Stimulated activated CD8-positive, alpha-beta memory T cell treated with anti-CD3 and anti-CD28 coated beads, Interleukin-15, amount 100 ng/mL, for 4 hours (primary cell): ENCODE data around the gene SIGLEC5.
"Not testable (repeated sequence)": the region's sequence is repeated elsewhere in the genome, so short reads cannot be mapped to it uniquely, and the experiment has no call there.

ENCODE experiments used
- DNase-seq, 2 donors: peaks; one replicate each; pipeline ENCODE4 v3.0.0-alpha.2; 2020; ENCODE audit warnings: low read depth in 2 of 2

SIGLEC5 gene, protein sequence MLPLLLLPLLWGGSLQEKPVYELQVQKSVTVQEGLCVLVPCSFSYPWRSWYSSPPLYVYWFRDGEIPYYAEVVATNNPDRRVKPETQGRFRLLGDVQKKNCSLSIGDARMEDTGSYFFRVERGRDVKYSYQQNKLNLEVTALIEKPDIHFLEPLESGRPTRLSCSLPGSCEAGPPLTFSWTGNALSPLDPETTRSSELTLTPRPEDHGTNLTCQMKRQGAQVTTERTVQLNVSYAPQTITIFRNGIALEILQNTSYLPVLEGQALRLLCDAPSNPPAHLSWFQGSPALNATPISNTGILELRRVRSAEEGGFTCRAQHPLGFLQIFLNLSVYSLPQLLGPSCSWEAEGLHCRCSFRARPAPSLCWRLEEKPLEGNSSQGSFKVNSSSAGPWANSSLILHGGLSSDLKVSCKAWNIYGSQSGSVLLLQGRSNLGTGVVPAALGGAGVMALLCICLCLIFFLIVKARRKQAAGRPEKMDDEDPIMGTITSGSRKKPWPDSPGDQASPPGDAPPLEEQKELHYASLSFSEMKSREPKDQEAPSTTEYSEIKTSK

DNA sequence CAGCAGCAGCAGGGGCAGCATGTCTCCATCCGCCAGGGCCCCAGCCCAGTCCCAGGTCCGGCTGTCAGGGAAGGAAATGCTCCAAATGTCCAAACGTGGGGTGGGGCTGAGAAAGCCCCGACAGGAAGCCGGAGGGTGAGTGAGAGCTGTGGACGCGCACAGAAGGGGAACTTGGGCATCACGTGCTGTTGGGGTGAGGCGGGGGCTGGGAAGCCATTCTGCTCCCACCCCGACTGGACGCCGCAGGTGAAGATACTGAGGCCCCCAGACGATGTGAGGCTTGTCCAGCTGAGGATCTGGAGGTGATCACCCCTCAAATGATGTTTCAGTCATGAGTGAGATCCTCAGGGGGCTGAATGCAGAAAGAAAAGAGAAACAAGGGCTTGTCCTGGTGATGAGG lies at the start of gene SIGLEC5:
Gene SIGLEC5, minus strand, starts transcription at position 87 of the 400 bp plus-strand sequence. Its CDS starts 66 bp downstream, at position 21.
- not testable (repeated sequence) for DNase-seq

DNA sequence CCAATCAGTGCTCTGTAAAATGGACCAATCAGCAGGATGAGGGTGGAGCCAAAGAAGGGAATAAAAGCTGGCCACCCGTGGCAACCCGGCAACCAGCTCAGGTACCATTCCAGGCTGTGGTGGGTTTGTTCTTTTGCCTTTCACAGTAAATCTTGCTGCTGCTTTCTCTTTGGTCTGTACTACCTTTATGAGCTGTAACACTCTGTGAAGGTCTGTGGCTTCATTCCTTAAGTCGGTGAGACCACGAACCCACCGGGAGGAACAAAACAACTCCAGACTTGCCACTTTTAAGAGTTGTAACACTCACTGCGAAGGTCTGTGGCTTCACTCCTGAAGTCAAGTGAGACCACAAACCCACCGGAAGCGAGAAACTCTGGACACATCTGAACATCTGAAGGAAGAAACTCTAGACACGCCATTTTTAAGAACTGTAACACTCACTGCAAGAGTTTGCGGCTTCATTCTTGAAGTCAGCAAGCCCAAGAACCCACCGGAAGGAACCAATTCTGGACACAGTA lies 46.4 kb upstream of the SIGLEC5 start:
- DNase-seq = no peak

DNA sequence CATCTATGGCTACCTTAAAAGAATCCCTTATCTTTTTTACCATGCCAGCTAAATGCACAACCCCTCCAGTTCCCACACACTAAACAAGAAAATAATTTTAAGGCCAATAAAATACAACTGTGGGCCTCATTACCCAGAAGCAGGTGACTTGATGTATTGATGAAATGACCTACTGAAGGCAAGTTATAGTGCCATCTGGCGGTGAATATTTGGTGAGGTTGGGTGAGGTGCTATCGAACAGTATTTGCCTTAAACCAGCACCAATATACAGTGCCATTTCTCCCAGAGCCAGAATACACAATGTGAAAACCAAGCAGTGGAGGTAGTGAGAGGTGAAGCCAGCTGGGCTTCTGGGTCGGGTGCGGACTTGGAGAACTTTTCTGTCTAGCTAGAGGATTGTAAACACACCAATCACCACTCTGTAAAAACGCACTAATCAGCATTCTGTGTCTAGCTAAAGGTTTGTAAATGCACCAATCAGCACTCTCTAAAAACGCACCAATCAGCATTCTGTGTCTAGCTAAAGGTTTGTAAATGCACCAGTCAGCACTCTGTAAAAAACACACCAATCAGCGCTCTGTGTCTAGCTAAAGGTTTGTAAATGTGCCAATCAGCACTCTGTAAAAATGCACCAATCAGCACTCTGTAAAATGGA lies 45.8 kb upstream of the SIGLEC5 start:
- not testable (repeated sequence) for DNase-seq

DNA sequence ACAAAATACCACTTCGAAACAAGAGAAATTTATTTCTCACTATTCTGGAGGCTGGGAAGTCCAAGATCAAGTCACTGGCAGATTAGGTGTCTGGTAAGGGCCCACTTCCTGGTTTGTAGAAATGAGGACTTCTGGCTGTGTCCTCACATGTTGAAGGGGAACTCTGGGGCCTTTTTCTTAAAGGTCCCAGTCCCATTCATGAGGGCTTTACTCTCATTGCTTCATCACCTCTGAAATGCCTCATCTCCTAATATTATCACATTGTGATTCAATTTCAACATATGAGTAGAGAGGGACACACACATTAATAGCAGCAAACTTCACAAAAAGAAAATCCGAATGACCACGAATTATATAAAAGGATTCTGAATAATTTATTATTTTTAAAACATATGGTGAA lies 38.0 kb upstream of the SIGLEC5 start:
- no peak for DNase-seq

DNA sequence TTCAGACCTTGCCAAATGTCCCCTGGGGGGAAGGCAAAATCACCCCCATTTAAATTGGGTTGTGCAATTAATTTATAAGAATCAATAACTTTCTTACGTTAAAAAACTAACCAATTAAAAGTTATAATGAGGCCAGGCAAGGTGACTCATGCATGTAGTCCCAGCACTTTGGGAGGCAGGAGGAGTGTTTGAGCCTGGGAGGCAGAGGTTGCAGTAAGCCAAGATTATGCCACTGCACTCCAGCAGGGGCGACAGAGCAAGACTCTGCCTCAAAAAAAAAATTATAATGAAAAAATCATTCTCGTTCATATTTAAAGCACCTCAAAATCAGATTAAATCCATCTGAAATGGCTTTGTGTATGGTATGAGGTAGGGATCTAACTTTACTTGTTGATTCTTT lies 34.8 kb upstream of the SIGLEC5 start:
- DNase-seq = no peak

DNA sequence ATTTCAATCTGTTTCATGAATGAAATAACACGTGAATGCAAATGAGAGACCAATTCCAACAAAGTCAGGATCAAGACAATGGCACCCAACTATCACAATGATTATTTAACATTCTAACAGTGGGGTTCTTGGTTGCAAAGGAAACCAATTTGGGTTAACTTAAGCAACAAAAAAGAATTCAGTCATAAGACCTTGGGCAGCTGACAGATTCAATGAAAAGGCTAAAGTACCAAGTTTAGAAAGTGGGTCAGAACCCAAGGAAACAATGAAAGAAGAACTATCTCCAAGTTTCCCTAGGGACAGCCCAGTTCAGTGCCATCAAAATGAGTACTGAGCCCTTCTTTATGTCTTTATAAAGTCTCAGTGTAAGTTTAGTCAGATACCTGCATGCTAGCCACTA lies 33.9 kb upstream of the SIGLEC5 start:
- DNase-seq = no peak

DNA sequence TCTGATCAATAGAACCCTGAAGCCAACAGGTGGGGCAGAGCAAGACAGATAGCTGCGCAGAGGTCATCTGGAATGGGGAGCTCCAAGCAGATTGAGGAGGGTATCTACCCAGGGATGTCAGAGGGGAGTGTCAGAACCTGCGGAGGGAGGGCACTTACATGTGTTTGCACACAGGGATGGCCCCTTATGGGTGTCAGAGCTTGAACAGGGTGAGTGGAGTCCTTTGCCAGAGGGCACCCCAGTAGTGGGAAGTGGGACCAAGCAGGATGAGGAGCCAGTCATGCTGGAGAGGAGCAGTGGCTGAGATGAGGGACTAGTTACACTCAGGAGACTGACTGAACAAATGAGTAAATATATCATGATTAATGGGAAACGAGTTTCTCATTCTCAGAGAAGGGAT lies 33.4 kb upstream of the SIGLEC5 start:
- DNase-seq = no peak

DNA sequence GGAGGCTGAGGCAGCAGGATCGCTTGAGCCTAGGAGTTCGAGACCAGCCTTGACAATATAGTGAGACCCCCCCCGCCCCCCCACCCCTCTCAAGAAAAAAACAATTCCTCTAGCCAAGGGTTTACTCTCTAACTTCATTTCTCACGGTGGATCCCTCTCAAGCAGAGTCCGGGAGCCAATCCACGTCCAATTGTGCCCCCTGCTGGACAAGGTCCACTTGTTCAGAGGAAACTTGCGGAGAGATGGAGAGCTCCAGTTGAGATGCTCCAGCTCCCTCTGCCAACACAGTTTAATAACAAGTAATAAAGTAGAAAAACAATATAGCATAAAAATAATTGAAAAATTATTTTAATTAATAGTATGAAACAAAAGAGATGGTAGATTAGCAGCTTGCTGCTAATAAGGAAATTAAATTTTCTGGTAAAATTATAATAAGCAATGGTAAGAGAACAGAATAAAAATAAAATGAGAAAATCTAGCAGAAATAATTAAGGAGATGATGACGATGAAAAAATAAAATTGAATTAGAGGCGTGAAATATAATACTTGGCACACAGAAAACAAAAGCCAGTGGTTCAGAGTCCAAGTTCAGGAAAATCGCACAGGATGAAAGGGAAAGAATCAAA lies 30.9 kb upstream of the SIGLEC5 start:
- DNase-seq = no peak

DNA sequence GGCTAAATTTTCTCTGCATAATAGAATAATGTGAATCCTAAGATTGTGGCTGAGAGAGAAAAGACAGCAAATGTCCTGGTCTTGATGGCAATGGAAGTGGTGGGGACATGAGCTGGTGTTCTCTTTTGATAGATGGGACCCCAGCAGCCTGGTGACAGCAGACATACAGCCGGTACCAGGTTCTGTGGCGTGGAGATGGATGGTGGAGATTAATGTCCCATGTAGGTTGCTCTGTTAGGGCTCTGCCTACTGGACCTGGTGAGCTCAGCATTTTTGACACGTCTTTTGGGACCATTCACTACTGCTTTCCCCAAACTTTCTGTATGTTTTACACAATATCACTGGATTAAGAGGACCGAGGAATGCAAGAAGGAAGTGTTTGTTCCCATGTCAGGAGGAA lies 24.6 kb upstream of the SIGLEC5 start:
- no peak for DNase-seq

DNA sequence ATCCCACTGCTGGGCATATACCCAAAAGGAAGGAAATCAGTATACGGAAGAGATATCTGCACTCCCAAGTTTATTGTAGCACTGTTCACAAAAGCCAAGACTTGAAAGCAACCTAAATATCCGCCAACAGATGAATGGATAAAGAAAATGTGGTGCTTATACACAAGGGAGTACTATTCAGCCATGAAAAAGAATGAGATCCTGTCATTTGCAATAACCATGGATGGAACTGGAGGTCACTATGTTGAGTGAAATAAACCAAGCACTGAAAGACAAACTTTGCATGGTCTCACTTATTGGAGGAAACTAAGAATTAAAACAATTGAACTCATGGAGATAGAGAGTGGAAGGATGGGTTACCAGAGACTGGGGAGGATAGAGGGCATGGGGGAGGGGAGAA lies 23.0 kb upstream of the SIGLEC5 start:
- no peak for DNase-seq

DNA sequence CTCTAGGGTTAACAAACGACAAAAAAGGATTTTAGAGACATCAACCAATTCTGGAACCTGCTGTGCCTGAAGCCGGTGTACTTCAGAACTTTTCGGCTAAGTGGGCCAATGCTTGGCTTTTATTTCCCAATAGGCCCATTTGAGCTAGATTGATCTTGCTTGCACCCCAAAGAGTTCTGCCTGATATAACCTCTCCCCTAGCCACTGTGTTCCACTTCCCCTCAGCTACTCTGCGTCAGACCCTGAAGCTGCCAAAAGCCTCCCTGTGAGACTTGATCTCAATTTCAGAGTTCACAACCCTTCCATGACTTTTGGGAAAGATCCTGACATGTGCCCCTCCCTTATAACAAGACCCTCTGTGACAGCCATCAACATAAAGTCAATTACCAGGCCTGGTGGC lies 22.1 kb upstream of the SIGLEC5 start:
- DNase-seq = no peak

DNA sequence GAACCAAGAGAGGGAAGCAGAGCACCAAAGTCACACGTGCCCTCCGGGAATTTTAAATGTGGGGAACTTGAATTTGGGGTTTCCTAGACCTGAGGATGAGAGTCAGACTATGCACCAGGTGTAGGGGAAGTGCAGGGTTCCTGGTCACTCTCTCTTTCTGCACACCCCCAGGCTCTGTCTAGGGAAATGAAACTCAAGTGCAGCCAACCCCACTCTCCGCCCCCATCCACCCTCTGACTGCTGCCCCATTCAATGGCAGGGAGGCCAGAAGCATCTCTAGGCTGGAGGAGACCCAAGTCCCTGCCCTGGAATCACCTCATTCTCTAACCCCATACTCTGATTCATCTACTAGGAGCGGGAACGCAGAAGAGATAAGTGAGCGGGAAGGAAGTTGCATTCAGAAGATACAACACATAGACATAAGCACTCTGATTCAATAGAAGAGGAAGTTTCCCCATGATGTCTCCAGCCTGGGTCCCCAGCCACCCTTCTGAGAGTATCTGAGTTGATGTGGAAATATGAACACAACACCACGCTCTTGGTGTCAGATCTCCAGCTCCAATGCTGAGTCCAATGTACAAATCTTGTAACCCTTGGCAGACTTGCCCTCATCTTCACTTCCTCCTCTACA lies 21.1 kb upstream of the SIGLEC5 start:
- DNase-seq = no peak

DNA sequence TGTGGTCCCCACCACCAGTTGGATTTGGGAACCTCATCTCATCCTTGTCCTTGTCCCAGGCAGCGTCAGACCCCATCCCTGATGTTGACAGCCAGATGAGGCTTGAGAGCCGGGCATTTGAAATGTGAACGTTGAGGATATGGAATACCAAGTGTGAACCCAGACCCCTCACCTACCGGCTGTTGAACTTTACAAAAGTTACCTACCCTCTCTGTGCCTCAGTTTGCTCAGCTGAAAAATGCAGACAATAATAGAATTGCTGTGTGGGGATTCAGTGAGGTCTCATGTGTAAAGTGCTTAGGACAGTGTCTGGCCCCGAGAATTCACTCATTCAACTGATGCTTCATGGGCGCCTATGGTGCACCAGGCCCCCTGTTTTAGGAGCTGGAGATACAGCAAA lies 17.1 kb upstream of the SIGLEC5 start:
- DNase-seq = no peak

DNA sequence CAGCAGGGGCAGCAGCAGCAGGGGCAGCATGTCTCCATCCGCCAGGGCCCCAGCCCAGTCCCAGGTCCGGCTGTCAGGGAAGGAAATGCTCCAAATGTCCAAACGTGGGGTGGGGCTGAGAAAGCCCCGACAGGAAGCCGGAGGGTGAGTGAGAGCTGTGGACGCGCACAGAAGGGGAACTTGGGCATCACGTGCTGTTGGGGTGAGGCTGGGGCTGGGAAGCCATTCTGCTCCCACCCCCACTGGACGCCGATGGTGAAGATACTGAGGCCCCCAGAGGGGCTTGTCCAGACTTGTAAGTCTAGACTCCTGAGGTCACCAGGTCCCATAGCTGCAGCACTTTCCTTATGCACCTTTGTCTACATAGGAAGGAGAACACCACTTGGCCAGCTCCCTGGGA lies 16.5 kb upstream of the SIGLEC5 start, which contains the start of gene SIGLEC14:
Gene SIGLEC14, minus strand, starts transcription at position 96 of the 400 bp plus-strand sequence. Its CDS starts 66 bp downstream, at position 30.
- not testable (repeated sequence) for DNase-seq

DNA sequence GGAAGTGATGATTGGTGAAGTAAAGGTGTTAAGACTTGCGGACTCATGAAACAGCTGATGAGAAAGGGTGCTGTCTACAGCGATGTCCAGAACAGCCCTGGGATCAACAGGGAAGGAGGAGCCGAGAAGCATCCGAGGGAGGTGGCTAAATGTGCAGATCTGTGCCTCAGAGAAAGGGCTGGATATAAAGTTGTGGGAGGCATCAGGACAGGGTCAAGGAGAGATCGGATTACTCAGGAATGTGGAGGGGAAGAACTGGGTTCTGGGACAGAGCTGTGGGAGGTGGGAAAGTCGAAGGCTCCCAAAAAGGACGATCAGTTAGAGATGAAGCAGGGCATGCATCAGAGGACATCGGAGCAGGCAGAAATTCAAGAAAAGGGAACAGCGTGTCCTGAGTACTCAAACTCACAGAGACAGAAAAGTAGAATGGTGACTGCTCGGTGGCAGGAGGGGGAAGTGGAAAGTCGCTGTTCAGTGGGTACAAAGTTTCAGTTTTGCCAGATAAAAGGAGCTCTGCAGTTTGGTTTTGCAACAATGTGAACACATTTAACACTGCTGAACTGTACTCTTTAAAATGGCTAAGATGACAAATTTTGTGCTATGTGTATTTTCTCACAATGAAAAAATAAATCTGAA lies 14.6 kb upstream of the SIGLEC5 start:
- no peak for DNase-seq

DNA sequence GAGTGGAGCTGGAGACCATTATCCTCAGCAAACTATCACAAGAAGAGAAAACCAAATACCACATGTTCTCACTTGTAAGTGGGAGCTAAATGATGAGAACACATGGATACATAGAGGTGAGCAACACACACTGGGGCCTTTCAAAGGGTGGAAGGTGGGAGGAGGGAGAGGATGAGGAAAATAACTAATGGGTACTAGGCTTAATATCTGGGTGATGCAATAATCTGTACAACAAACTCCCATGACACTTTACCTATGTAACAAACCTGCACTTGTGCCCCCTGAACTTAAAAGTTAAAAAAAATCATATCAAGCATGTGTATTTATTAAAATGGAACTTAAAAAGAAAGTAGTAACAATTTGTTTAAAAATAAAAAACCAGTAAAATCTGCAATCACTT lies 11.4 kb upstream of the SIGLEC5 start:
- DNase-seq = no peak

DNA sequence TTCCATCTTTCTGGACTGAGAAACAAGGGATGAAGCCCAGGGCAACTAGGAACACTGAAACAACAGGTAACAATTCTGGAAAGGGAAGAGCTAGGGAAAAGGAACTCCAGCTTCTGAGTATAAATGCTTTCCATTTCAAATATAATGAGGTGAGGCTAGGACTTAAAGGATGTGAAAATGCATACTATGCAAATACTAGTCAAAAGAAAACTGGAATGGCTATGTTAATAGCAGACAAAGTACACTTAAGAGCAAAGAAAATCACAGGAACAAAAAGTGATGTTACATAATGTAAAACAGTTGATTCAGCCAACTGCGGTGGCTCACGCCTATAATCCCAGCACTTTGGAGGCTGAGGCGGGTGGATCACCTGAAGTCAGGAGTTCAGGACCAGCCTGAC lies 10.2 kb upstream of the SIGLEC5 start:
- DNase-seq = no peak

DNA sequence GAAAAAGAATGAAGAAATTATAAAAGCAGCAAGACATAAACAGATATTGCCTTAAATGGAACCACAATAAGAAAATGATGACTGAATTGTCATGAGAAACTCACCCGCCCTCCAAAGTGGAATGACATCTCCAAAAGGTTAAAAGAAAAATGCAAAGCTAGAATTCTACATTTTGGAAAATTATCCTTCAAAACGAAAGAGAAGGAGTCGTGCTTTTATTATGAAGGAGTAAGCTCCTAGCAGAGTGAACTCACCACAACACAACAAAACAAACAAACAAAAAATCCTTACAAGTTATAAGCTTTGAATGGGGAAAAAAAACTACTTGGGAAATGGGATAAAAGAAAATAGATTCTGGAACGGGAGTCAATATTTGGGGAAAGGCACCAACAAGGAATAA lies 9.7 kb upstream of the SIGLEC5 start:
- no peak for DNase-seq

DNA sequence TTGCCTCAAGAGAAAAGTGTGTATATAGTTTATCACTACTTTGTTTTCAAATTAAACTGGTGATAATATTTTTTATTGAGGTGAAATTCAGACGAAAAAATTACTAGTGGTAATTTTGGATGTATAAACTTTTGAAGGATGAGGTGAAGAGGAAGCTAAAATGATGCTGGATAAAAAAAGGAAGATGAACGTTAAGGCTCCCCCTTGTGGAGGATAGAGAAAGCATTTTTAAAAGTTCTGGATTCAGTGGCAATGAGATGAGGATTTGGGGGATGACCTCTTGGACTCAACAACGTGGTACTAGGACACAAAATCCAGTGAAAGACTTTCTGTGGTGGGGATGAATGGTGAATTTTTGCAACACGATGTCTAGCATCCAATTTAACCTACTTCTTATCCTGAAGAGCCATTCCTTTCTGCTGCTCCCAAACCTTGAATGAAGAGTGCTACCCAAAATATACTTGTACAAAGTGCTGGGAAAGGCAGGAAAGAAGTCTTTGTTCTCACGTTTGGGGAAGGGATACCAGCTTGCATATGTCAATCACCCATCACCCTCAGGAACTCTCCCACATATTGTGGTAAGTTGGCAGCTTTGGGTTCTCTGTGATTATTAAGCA lies 7.3 kb upstream of the SIGLEC5 start:
- no peak for DNase-seq

DNA sequence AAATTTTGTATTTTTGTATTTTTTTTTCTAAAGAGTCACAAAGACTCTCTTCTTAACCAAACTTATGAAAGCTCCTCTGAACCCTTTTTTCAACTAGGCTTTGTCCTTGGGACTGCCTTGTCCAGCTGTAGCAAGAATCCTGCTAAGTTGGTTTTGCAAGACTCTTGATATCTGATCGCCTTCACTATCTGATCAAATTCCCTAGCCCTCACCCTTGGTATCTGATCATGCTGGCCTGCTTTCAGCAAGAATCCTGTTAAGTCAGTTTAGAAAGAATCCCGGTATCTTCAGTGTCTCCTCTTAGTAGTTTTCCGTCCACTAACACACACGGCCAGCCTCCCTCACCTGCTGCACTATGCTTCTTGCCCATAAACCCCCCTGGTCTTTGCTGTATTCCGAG lies 1.9 kb upstream of the SIGLEC5 start:
- no peak for DNase-seq
